ENCODE data around the gene DGKG. TPM values are rescaled to one million over a fixed set of nuclear protein-coding genes. Genes with fewer than 3 reads are reported as not detected.
A peak's percentile ranks its signal among the peaks of the same experiment; 100 is the strongest.

Gene DGKG
- total RNA-seq, 1 donor, result 2.5 TPM

DNA sequence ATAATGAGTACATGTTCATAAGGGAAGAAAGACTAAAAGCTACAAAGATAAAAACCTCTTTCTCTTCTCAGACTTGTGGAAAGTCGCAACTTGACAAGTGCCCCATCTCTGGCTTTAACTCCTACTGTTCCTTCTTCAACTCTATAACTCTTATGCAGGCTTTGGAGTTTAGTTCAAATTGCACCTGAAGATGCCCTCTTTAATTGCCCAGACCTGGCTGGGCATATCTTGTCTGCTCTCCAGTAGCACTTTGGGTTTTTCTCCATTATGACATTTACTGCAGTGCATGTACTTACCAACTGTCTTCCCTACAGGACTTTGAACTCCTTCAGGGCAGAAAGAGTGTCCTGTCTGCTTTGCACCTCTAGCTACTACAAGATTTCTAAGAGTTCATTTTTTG, 32.4 kb downstream of the DGKG start:
- TF ChIP-seq, protein P1, sequence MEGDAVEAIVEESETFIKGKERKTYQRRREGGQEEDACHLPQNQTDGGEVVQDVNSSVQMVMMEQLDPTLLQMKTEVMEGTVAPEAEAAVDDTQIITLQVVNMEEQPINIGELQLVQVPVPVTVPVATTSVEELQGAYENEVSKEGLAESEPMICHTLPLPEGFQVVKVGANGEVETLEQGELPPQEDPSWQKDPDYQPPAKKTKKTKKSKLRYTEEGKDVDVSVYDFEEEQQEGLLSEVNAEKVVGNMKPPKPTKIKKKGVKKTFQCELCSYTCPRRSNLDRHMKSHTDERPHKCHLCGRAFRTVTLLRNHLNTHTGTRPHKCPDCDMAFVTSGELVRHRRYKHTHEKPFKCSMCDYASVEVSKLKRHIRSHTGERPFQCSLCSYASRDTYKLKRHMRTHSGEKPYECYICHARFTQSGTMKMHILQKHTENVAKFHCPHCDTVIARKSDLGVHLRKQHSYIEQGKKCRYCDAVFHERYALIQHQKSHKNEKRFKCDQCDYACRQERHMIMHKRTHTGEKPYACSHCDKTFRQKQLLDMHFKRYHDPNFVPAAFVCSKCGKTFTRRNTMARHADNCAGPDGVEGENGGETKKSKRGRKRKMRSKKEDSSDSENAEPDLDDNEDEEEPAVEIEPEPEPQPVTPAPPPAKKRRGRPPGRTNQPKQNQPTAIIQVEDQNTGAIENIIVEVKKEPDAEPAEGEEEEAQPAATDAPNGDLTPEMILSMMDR (IDR thresholded peaks at IDR 0.05; ENCODE audit: extremely low read depth, low read depth, low read length), result no peak
- Histone ChIP-seq H3K4me3 (ENCODE audit: insufficient read depth, low read length) (no peak overlapping the region), H3K27me3 (ENCODE audit: insufficient read depth, low read length) (peaks cover 31% of the 10 kb centered on the region), H3K79me2 (ENCODE audit: insufficient read depth, low read length) (no peaks in the 10 kb centered on the region), H3K4me2 (ENCODE audit: insufficient read depth, low read length) (no peak overlapping the region), H4K20me1 (ENCODE audit: insufficient read depth, low read length) (no peaks in the 10 kb centered on the region), H3K4me1 (ENCODE audit: insufficient read depth, low read length) (no peaks in the 10 kb centered on the region), H3K27ac (ENCODE audit: low read depth, low read length) (no peak overlapping the region), H3K36me3 (ENCODE audit: insufficient read depth, low read length) (no peaks in the 10 kb centered on the region), H3K9me3 (ENCODE audit: low read depth, low read length) (no peaks in the 10 kb centered on the region), H2AFZ (ENCODE audit: low read length) (no peak overlapping the region)
- no peak for DNase-seq (ENCODE audit: insufficient read length, low spot score, missing footprints)

DNA sequence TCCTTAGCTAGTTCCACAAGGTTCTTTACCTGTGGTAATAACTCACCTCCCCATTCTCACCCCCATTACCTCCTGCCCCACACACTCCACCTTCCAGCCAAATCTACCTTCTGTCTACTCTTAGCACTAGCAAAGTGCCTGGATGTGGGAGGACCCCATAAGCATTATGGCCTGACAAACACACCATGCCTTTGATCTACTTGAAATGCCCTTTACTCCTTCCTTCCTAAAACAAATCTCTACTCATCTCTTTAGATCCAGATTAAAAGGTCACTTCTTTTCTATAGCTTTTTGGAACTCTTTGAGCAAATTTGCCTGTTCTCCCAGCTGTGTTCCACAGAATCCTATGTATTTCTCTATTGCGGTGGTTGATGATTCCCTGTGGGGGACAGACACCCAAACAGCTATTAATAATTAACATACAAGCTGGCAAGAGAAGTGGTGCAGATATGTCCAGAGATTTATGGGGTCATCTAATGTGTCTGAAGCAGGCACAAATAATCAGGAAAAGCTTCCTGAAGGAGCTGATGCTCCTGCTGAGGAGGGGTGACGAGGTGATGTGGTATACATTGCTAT, 34.0 kb downstream of the DGKG start:
- Histone ChIP-seq H3K27me3 (ENCODE audit: insufficient read depth, low read length) (peaks cover 31% of the 10 kb centered on the region), H2AFZ (ENCODE audit: low read length) (no peak overlapping the region), H3K4me2 (ENCODE audit: insufficient read depth, low read length) (no peak overlapping the region), H3K4me3 (ENCODE audit: insufficient read depth, low read length) (no peak overlapping the region), H3K36me3 (ENCODE audit: insufficient read depth, low read length) (no peaks in the 10 kb centered on the region), H3K27ac (ENCODE audit: low read depth, low read length) (no peak overlapping the region), H3K4me1 (ENCODE audit: insufficient read depth, low read length) (no peaks in the 10 kb centered on the region), H3K79me2 (ENCODE audit: insufficient read depth, low read length) (no peaks in the 10 kb centered on the region), H3K9me3 (ENCODE audit: low read depth, low read length) (no peaks in the 10 kb centered on the region), H4K20me1 (ENCODE audit: insufficient read depth, low read length) (no peaks in the 10 kb centered on the region)
- TF ChIP-seq, protein P1 (IDR thresholded peaks at IDR 0.05; ENCODE audit: extremely low read depth, low read depth, low read length), result no peak
- DNase-seq (ENCODE audit: insufficient read length, low spot score, missing footprints), result no peak

DNA sequence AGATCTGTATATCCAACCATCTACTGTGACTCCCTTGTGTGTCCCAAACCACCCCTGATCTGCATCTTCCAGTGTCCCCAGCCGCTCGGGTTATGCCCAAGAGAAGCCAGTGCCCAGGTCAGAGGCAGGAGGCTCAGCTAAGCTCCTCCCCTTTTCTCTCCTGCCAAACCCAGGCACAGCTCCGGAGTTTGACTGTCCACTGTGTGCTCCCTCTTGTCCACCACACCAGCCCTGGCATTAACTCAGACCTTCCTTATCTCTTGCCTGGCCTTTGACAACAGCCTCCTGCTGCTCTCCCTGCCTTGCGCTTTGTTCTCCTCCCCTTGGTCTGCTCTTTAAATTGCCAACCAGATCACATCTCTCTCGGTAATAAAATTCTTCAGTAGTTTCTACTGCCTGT, 39.3 kb downstream of the DGKG start:
- DNase-seq (ENCODE audit: insufficient read length, low spot score, missing footprints), result peak; percentile 64
- H3K4me3 ChIP-seq (ENCODE audit: insufficient read depth, low read length), result no peak overlapping the region
- H3K36me3 ChIP-seq (ENCODE audit: insufficient read depth, low read length), result no peaks in the 10 kb centered on the region
- TF ChIP-seq, protein P1 (IDR thresholded peaks at IDR 0.05; ENCODE audit: extremely low read depth, low read depth, low read length), result no peak
- H3K4me1 ChIP-seq (ENCODE audit: insufficient read depth, low read length), result peaks cover 3% of the 10 kb centered on the region
- H3K27ac ChIP-seq (ENCODE audit: low read depth, low read length), result no peak overlapping the region
- H3K79me2 ChIP-seq (ENCODE audit: insufficient read depth, low read length), result no peaks in the 10 kb centered on the region
- H4K20me1 ChIP-seq (ENCODE audit: insufficient read depth, low read length), result no peaks in the 10 kb centered on the region
- H3K9me3 ChIP-seq (ENCODE audit: low read depth, low read length), result no peaks in the 10 kb centered on the region
- H2AFZ ChIP-seq (ENCODE audit: low read length), result no peak overlapping the region
- peaks cover 10% of the 10 kb centered on the region for H3K27me3 ChIP-seq (ENCODE audit: insufficient read depth, low read length)
- no peak overlapping the region for H3K4me2 ChIP-seq (ENCODE audit: insufficient read depth, low read length)

DNA sequence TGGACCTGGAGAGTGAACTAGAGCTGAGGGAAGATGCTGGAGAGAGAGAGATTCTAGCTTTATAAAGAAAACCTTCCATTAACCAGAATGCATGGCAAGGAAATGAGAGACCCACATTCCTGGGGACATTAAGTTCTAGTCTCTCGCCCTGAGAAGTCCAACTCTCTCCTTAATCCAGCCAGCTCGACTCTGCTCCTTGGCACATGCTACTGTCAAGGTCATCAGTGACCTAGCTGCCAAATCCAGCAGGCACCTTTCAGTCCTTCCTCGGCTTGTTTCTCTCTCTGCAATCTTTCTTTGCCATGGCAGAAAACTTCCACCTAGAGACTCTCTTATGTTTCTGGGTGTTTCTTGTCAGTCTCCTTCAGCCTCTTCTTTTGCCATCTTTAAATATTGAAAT, 40.3 kb downstream of the DGKG start:
- no peak for DNase-seq (ENCODE audit: insufficient read length, low spot score, missing footprints)
- H3K9me3 ChIP-seq (ENCODE audit: low read depth, low read length), result no peaks in the 10 kb centered on the region
- no peak overlapping the region for H3K27ac ChIP-seq (ENCODE audit: low read depth, low read length)
- H3K36me3 ChIP-seq (ENCODE audit: insufficient read depth, low read length), result no peaks in the 10 kb centered on the region
- TF ChIP-seq, protein P1 (IDR thresholded peaks at IDR 0.05; ENCODE audit: extremely low read depth, low read depth, low read length), result no peak
- peaks cover 5% of the 10 kb centered on the region for H3K4me1 ChIP-seq (ENCODE audit: insufficient read depth, low read length)
- H3K4me3 ChIP-seq (ENCODE audit: insufficient read depth, low read length), result no peak overlapping the region
- no peak overlapping the region for H3K4me2 ChIP-seq (ENCODE audit: insufficient read depth, low read length)
- no peak overlapping the region for H2AFZ ChIP-seq (ENCODE audit: low read length)
- no peaks in the 10 kb centered on the region for H4K20me1 ChIP-seq (ENCODE audit: insufficient read depth, low read length)
- H3K27me3 ChIP-seq (ENCODE audit: insufficient read depth, low read length), result peaks cover 10% of the 10 kb centered on the region
- H3K79me2 ChIP-seq (ENCODE audit: insufficient read depth, low read length), result no peaks in the 10 kb centered on the region

All from osteoblast (primary cell).